HG02970 (cell line): ENCODE data around the gene CNIH1.
"Not testable (repeated sequence)": the region's sequence is repeated elsewhere in the genome, so short reads cannot be mapped to it uniquely, and the experiment has no call there.

Experiments used
- ATAC-seq: cut with Tn5 transposase; IDR thresholded peaks from one replicate; pipeline ENCODE4 v1.9.1; 2021; ENCODE audit warnings: mild to moderate bottlenecking, moderate library complexity, moderate number of reproducible peaks; ENCODE audit not compliant: unreplicated experiment, low FRiP score

Gene CNIH1

GRCh38 chr14:54470701-54471100, 29.5 kb upstream of the CNIH1 start:
- no peak for ATAC-seq

- ATAC-seq: no peak
Measured at GRCh38 chr14:54467280-54467679, 26.1 kb upstream of the CNIH1 start.

GRCh38 chr14:54465654-54466053, 24.5 kb upstream of the CNIH1 start:
- no peak for ATAC-seq

GRCh38 chr14:54462048-54462447, 20.9 kb upstream of the CNIH1 start:
- no peak for ATAC-seq

GRCh38 chr14:54459106-54459505, 17.9 kb upstream of the CNIH1 start:
- ATAC-seq: no peak

GRCh38 chr14:54458536-54458935, 17.4 kb upstream of the CNIH1 start:
- not testable (repeated sequence) for ATAC-seq

- ATAC-seq: no peak
Measured at GRCh38 chr14:54457609-54457996, 16.4 kb upstream of the CNIH1 start.

- not testable (repeated sequence) for ATAC-seq
Measured at GRCh38 chr14:54456820-54457608, 15.8 kb upstream of the CNIH1 start.

GRCh38 chr14:54455363-54455762, 14.2 kb upstream of the CNIH1 start:
- ATAC-seq: no peak

- ATAC-seq: not testable (repeated sequence)
Measured at GRCh38 chr14:54453990-54454389, 12.8 kb upstream of the CNIH1 start.

GRCh38 chr14:54453252-54453651, 12.1 kb upstream of the CNIH1 start:
- ATAC-seq: no peak

GRCh38 chr14:54451961-54452360, 10.8 kb upstream of the CNIH1 start:
- ATAC-seq: no peak

GRCh38 chr14:54451121-54451601, 10.0 kb upstream of the CNIH1 start:
- ATAC-seq: no peak

- ATAC-seq: no peak
Measured at GRCh38 chr14:54450535-54450934, 9.4 kb upstream of the CNIH1 start.

GRCh38 chr14:54447231-54447692, 6.1 kb upstream of the CNIH1 start:
- ATAC-seq: no peak

GRCh38 chr14:54446161-54446693, 5.1 kb upstream of the CNIH1 start:
- ATAC-seq: no peak

GRCh38 chr14:54444681-54445080, 3.5 kb upstream of the CNIH1 start:
- no peak for ATAC-seq

- no peak for ATAC-seq
Measured at GRCh38 chr14:54443981-54444380, 2.8 kb upstream of the CNIH1 start.

- ATAC-seq: not testable (repeated sequence)
Measured at GRCh38 chr14:54442961-54443360, 1.8 kb upstream of the CNIH1 start.

GRCh38 chr14:54440476-54440872, 700 bp downstream of the CNIH1 start:
- no peak for ATAC-seq

- no peak for ATAC-seq
Measured at GRCh38 chr14:54440037-54440436, 1.1 kb downstream of the CNIH1 start.

GRCh38 chr14:54438703-54439102, 2.5 kb downstream of the CNIH1 start:
- ATAC-seq: no peak
